Erythroblast (primary cell): ENCODE results near the gene VWA3B.

Experiments
- GATA1 ChIP-seq: IDR thresholded peaks from 2 replicates; pipeline ENCODE4 v1.6.1; 2011; ENCODE audit warnings: low read depth, mild to moderate bottlenecking, control low read depth, low read length, moderate library complexity
- POLR2A ChIP-seq: IDR thresholded peaks from 2 replicates; pipeline ENCODE4 v1.6.1; 2011; ENCODE audit warnings: mild to moderate bottlenecking, low read length

DNA sequence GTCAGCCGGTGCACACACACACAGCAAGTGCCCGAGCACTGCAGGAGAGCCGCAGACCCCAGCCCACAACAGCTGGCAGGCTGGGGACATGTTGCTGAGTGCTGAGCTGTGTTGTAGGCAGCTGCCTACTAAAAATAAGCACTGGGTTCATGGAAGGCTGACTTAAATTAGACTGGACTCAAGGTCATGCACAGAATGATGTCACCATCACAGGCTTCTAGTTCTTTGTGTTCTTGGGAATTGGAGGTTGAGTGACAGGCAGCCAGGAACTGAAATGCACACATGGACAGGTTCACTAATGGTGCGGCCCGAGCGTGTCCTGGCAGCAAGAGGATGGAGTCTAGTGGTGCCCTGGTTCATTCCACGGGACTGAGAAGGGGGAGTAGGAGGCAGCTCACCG, 71.3 kb downstream of the VWA3B start:
- TF ChIP-seq POLR2A (no peak), GATA1 (no peak)
